Endometrium (tissue), 2 donors: Measurements from ENCODE around the gene PHF21A.
"Not testable (repeated sequence)": the region's sequence is repeated elsewhere in the genome, so short reads cannot be mapped to it uniquely, and the experiment has no call there.

Experiments used
- FAIRE-seq: peaks from 2 replicates; lab custom pipeline; 2012; peaks lifted over from hg19 to GRCh38; lab: Jason Lieb, UNC
- donor health status: control.
- donor health status: control.

Gene PHF21A

GRCh38 chr11:45902452-45903380 is 218.5 kb downstream of the PHF21A start:
- FAIRE-seq, result no peak

GRCh38 chr11:45901626-45902025 is 219.6 kb downstream of the PHF21A start:
- no peak for FAIRE-seq

GRCh38 chr11:45900916-45901617 is 220.2 kb downstream of the PHF21A start:
- no peak for FAIRE-seq

DNA sequence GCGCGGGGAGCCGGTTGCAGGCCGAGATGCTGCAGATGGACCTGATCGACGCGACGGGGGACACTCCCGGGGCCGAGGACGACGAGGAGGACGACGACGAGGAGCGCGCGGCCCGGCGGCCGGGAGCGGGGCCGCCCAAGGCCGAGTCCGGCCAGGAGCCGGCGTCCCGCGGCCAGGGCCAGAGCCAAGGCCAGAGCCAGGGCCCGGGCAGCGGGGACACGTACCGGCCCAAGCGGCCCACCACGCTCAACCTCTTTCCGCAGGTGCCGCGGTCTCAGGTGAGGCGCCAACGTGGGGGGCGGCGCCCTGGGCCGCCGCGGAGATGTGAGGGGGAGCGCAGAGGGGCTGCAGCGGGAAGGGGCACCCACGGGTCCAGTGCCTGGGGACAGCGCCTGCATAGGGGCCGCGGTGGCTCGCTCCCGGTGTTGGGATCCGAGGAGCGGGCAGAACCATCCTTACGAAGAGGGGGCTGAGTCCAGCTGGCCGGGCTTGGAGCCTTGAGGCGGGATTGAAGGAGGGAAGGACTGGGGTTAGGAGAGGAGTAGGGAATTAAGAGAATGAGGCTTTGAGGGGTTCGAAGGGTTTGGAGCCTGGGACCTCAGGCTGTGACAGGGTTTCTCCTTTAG is 221.0 kb downstream of the PHF21A start:
- not testable (repeated sequence) for FAIRE-seq

DNA sequence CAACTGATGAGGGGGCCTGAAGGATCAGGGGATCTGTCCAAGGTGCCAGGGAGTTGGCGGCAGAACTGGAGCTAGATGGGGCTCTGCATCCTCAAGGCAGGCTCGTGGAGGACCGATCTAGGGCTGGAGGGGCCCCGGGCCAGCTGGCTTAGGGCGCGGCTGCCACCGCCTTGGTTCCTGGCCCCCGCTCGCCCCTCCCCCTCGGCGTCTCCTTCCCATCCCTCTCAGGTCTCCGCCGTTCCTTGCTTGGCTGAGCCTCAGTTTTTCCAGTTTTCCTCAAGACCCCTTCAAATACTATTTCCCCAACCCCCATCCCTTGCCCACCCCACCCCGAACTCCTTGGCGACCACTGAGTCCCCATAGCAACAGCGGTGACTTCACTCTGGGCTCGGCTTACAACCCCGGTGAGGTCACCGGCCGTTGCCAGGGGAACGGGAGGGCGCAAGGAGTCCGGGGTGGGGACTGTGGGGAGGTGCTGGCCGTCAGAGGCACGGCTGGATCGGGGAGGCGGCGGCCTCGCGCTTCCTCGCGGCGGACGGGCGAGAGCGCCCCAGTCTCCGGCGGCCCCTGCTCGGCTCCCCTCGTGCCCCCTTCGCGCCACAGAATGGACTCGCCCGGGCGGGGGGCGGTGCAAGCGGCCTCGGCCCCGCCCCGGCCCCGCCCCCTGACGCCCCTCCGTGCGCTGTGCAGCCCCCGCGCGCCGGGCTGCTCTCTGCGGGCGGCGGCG is 221.6 kb downstream of the PHF21A start:
- no peak for FAIRE-seq

GRCh38 chr11:45899086-45899447 is 222.2 kb downstream of the PHF21A start:
- no peak for FAIRE-seq

- no peak for FAIRE-seq
Observed at GRCh38 chr11:45897556-45897955, 223.7 kb downstream of the PHF21A start.

- no peak for FAIRE-seq
Observed at GRCh38 chr11:45896422-45896984, 224.8 kb downstream of the PHF21A start.

DNA sequence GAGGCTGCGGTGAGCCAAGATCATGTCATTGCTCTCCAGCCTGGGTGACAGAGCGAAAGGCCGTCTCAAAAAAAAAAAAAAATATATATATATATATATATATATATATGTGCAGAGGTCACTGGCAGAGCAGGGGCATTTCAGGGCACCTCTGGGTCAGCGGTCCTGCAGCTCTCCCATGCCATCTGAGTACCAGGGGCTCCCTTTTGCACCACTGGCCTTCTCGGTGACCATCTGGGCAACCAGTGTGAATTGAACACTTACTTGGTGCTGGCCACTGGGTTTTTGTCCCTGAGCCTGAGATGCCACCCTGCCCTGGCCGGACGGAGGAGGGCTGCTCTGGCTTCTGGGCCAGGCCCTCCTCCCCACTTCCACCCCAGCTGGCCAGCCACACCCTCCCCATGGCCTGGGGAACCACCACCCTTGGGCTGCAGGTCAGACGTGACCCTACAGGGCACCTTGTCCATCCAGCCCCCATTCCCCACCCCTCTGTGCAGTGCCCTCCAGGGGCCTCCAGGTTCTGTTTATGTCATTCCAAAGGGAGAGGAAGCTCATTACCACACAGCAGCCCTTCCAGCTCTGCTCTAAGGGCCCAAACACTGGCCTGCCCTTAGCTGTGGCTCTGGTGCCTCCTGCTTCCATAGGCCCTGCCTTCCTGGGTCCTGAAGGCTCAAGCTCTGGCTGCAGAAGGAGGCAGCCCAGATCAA is 225.5 kb downstream of the PHF21A start:
- no peak for FAIRE-seq

DNA sequence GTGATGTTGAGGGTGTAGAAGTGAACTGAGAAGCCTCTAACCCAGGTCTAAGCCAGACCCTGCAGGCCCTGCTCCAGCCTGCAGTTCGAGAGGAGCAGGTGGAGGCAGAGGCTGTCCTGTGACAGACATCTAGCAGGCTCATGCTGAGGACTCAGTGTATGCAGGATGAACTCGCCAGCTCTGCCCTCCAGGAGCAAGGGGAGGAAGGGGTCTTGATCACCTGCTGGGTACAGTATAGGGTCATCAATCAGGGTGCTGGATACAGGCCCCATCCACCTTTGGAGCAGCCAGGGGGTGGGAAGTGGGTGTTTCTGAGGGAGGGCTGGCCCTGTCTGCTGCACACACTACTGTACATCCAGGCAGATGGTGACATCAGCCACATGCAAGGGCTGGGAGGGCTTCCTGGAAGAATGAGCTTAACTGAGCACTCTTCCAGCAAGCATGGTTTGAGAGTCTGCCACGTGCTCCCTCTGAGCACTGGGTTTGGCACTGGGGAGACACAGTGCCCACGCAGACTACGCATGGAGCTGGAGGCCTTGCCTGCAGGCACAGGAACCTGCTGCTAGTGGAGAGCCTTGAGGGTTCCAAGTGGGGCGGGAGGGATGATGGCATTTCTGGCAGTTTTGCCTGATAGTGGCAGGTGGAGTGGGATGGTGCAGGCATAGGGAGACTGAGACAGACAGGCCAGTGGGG is 226.6 kb downstream of the PHF21A start:
- no peak for FAIRE-seq

- no peak for FAIRE-seq
Observed at GRCh38 chr11:45892856-45893255, 228.4 kb downstream of the PHF21A start.

- FAIRE-seq, result no peak
Observed at GRCh38 chr11:45890886-45891550, 230.2 kb downstream of the PHF21A start.

GRCh38 chr11:45889966-45890365 is 231.3 kb downstream of the PHF21A start:
- no peak for FAIRE-seq

- FAIRE-seq, result no peak
Observed at GRCh38 chr11:45889555-45889954, 231.7 kb downstream of the PHF21A start.

- FAIRE-seq, result no peak
Observed at GRCh38 chr11:45887587-45887986, 233.7 kb downstream of the PHF21A start.

DNA sequence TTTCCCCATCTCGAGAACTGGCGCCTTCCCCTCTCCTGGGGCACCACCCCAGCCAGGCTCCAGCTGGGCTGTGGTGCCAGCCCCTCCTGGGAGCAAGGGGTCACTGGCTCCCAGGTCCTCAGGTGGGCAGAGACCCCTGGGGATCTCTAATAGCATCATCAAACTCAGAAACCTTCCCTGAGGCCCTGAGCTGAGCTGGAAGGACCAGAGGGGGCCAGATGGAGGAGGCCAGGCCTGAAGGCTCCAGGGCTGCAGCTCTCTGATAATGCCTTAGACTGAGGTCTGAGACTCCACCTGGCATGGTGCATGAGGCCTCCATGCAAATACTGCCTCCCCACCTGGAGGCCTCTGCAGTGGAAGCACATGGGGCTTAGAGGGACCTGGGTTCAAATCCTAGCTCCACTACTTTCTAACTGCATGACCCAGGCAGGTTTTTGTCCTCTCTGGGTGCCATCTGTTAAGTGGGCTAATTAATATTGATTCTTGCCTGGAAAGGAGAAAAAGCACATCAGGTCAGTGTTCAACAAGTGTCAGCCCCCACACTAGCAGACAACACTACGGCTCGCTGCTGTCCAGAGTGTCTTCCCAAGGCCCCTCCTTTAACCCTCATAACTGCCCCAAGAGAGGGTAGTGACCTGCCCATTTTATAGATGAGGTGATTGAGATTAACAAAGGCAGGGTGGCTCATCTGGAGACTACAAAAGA is 234.3 kb downstream of the PHF21A start:
- FAIRE-seq, result no peak

GRCh38 chr11:45885921-45886721 is 235.1 kb downstream of the PHF21A start:
- FAIRE-seq, result no peak

- no peak for FAIRE-seq
Observed at GRCh38 chr11:45885274-45885920, 235.9 kb downstream of the PHF21A start, which contains the start of gene MAPK8IP1. TSS of gene MAPK8IP1 (plus strand) at chr11:45885651. CDS start at chr11:45885821, 170 bp downstream.
